Naive thymus-derived CD4-positive, alpha-beta T cell (primary cell): ENCODE data around the gene TMEM187. TPM values are rescaled to one million over a fixed set of nuclear protein-coding genes. Genes with fewer than 3 reads are reported as not detected.

ENCODE experiments used
- ATAC-seq: fragments of 150-1000 bp; cut with Tn5 transposase; 2 replicates; pipeline ENCODE4 v1.10.0; 2021; ENCODE audit warnings: mild to moderate bottlenecking, moderate library complexity
- CTCF ChIA-PET: fragments of 350-600 bp; sonication (Branson Sonifier 250); formaldehyde crosslinking; loops from one replicate; lab custom pipeline; 2021; ENCODE audit warnings: antibody characterized with exemption; lab: Charles Lee
- POLR2A ChIA-PET: fragments of 350-600 bp; sonication (Branson Sonifier 250); formaldehyde crosslinking; loops from one replicate; lab custom pipeline; 2021; ENCODE audit warnings: antibody characterized with exemption, inconsistent platforms; lab: Charles Lee
- DNase-seq, 9 donors: peaks; one replicate each; pipeline versions ENCODE4 v3.0.0 to v3.0.0-alpha.2; 2020 to 2022; ENCODE audit warnings: mixed read lengths in 1 of 9
- H3K27ac ChIP-seq: one replicate; pipeline ENCODE4 v1.7.0; 2013; ENCODE audit warnings: mild to moderate bottlenecking, low read depth, low read length, moderate library complexity
- H3K27me3 ChIP-seq, 2 donors: one replicate each; pipeline ENCODE4 v1.7.0; 2013; ENCODE audit warnings: low read length in 2 of 2, mild to moderate bottlenecking in 2 of 2, moderate library complexity in 2 of 2; ENCODE audit not compliant: control insufficient read depth in 2 of 2, insufficient read depth in 2 of 2
- H3K36me3 ChIP-seq, 3 experiments: 1 replicate in 2 of 3; 2 replicates in 1 of 3; pipeline ENCODE4 v1.7.0; 2013; ENCODE audit warnings: low read length in 3 of 3, mild to moderate bottlenecking in 3 of 3, moderate library complexity in 1 of 3; ENCODE audit not compliant: insufficient read depth in 3 of 3, control insufficient read depth in 2 of 3
- H3K4me1 ChIP-seq, 2 donors: one replicate each; pipeline ENCODE4 v1.7.0; 2013; ENCODE audit warnings: low read length in 2 of 2, mild to moderate bottlenecking in 2 of 2, moderate library complexity in 1 of 2; ENCODE audit not compliant: control insufficient read depth in 2 of 2, insufficient read depth in 2 of 2
- H3K4me3 ChIP-seq: 2 replicates; pipeline ENCODE4 v1.7.0; 2013; ENCODE audit warnings: mild to moderate bottlenecking, low read length
- H3K9me3 ChIP-seq, 3 experiments: 1 replicate in 2 of 3; 2 replicates in 1 of 3; pipeline ENCODE4 v1.7.0; 2013; ENCODE audit warnings: low read length in 3 of 3; ENCODE audit not compliant: control insufficient read depth in 2 of 3
- H3K27ac Mint-ChIP-seq, 9 donors: one replicate each; pipeline ENCODE4 v1.8.0; 2020 to 2022; ENCODE audit warnings: mixed read lengths in 9 of 9, mild to moderate bottlenecking in 8 of 9, moderate library complexity in 5 of 9, inconsistent platforms in 2 of 9
- H3K27me3 Mint-ChIP-seq, 5 donors: one replicate each; pipeline ENCODE4 v1.8.0; 2021 to 2022; ENCODE audit warnings: mixed read lengths in 5 of 5, mild to moderate bottlenecking in 1 of 5
- H3K36me3 Mint-ChIP-seq, 5 donors: one replicate each; pipeline ENCODE4 v1.8.0; 2020 to 2022; ENCODE audit warnings: mixed read lengths in 5 of 5, mild to moderate bottlenecking in 3 of 5, inconsistent platforms in 1 of 5
- H3K4me1 Mint-ChIP-seq, 7 donors: one replicate each; pipeline ENCODE4 v1.8.0; 2020 to 2022; ENCODE audit warnings: mixed read lengths in 7 of 7, mild to moderate bottlenecking in 3 of 7, inconsistent platforms in 1 of 7
- H3K4me3 Mint-ChIP-seq, 10 donors: one replicate each; pipeline ENCODE4 v1.8.0; 2020 to 2022; ENCODE audit warnings: mild to moderate bottlenecking in 10 of 10, mixed read lengths in 10 of 10, moderate library complexity in 6 of 10, inconsistent platforms in 2 of 10
- H3K9me3 Mint-ChIP-seq, 11 donors: one replicate each; pipeline ENCODE4 v1.8.0; 2020 to 2022; ENCODE audit warnings: mixed read lengths in 11 of 11, mild to moderate bottlenecking in 4 of 11, inconsistent platforms in 1 of 11, moderate library complexity in 1 of 11
- intact Hi-C, 2 donors: fragments of 100-400 bp; cut with micrococcal nuclease; formaldehyde crosslinking; loops; one replicate each; pipeline ENCODE4 v1.15.1; 2023
- polyA plus RNA-seq, 2 donors: library from polyadenylated mRNA; unstranded; fragments of 300-500 nt; fragmentation: Illumina TruSeq; gene quantifications; one replicate each; pipeline ENCODE4 v1.2.3, GENCODE V29; 2021
- total RNA-seq, 6 experiments: library from RNA in 5 of 6; stranded (reverse) in 5 of 6; gene quantifications; 1 replicate in 5 of 6; 2 replicates in 1 of 6; pipeline ENCODE4 v1.2.3 and lab custom pipeline; 2021 to 2026

TMEM187 gene
- total and polyA plus RNA-seq, 7 experiments from 2014 or later = 1.4 to 22.7 (median 10.0) TPM

GRCh38 chrX:153925739-153926551, 46.6 kb upstream of the TMEM187 start, which contains the start of gene ARHGAP4:
ARHGAP4 (minus strand) TSS chrX:153926264; CDS start chrX:153926202, 62 bp downstream.
- Histone ChIP-seq H3K27ac (peak within 1 kb of the TSS; percentile 98), H3K27me3 (no peaks in the 10 kb centered on the region), H3K4me1 (peaks cover 23 to 27% of the 10 kb centered on the region in 2 donors), H3K4me3 (peak within 1 kb of the TSS; percentile 81), H3K36me3 (peaks cover 0 to 11% (median 0%) of the 10 kb centered on the region in 3 experiments), H3K9me3 (no peaks in the 10 kb centered on the region)
- peak; percentile 2 for ATAC-seq
- intact Hi-C loops = loop anchor here (1.0 to 10.0 kb wide), 8 partner anchors 9 to 569 kb away; partner anchors contain the start of genes EMD (in 2 of the 2), NAA10 (in 1 of the 2), SLC10A3 (in 1 of the 2) and SLC6A8 (in 1 of the 2)
- peaks cover 0 to 21% (median 0%) of the 10 kb centered on the region in 5 donors for H3K36me3 Mint-ChIP-seq
- peaks cover 0 to 2% (median 0%) of the 10 kb centered on the region in 11 donors for H3K9me3 Mint-ChIP-seq
- peak within 1 kb of the TSS; percentile 92 to 98 (median 94) for H3K4me3 Mint-ChIP-seq
- no peaks in the 10 kb centered on the region for H3K27me3 Mint-ChIP-seq
- H3K4me1 Mint-ChIP-seq = peaks cover 0 to 76% (median 25%) of the 10 kb centered on the region in 7 donors
- CTCF ChIA-PET = interaction anchor here (1.6 to 13.2 kb wide), 3 partner anchors 15 to 42 kb away, joined by 4 to 168 read pairs (median 27); partner anchors contain the start of gene RENBP
- DNase-seq = peak in 7 of 9 donors; percentile 23 to 72 (median 42)
- POLR2A ChIA-PET = interaction anchor here (0.7 to 17.4 kb wide), 20 partner anchors 9 to 519 kb away, joined by 3 to 384 read pairs (median 6); partner anchors contain the start of genes HCFC1, IDH3G, NAA10 and RENBP
- peak within 1 kb of the TSS; percentile 88 to 100 (median 98) for H3K27ac Mint-ChIP-seq

- Mint-ChIP-seq H3K4me1 (peaks cover 0 to 79% (median 27%) of the 10 kb centered on the region in 7 donors), H3K27me3 (no peaks in the 10 kb centered on the region), H3K9me3 (peaks cover 0 to 2% (median 0%) of the 10 kb centered on the region in 11 donors), H3K27ac (peak overlapping the region; percentile 80 to 100 (median 98)), H3K36me3 (peaks cover 0 to 23% (median 0%) of the 10 kb centered on the region in 5 donors), H3K4me3 (peak overlapping the region; percentile 89 to 95 (median 92))
- no peak for DNase-seq
- intact Hi-C loops = loop anchor here (1.0 to 10.0 kb wide), 7 partner anchors 9 to 568 kb away; partner anchors contain the start of genes EMD (in 2 of the 2), NAA10 (in 1 of the 2), SLC10A3 (in 1 of the 2) and SLC6A8 (in 1 of the 2)
- Histone ChIP-seq H3K4me3 (peak overlapping the region; percentile 81), H3K9me3 (no peaks in the 10 kb centered on the region), H3K27me3 (no peaks in the 10 kb centered on the region), H3K27ac (peak overlapping the region; percentile 98), H3K36me3 (peaks cover 0 to 6% (median 0%) of the 10 kb centered on the region in 3 experiments), H3K4me1 (peaks cover 22 to 27% of the 10 kb centered on the region in 2 donors)
- no peak for ATAC-seq
- ChIA-PET CTCF (interaction anchor here (0.6 to 13.2 kb wide), 5 partner anchors 17 to 562 kb away, joined by 3 to 168 read pairs (median 3); partner anchors contain the start of gene RENBP), POLR2A (interaction anchor here (1.0 to 17.4 kb wide), 18 partner anchors 9 to 518 kb away, joined by 3 to 384 read pairs (median 6); partner anchors contain the start of genes HCFC1, IDH3G, NAA10 and RENBP)
Observed at GRCh38 chrX:153926552-153926857, 46.0 kb upstream of the TMEM187 start.

GRCh38 chrX:153926858-153927671, 45.5 kb upstream of the TMEM187 start:
- Mint-ChIP-seq H3K27me3 (no peaks in the 10 kb centered on the region), H3K27ac (peak overlapping the region; percentile 80 to 100 (median 98)), H3K9me3 (peaks cover 0 to 2% (median 0%) of the 10 kb centered on the region in 11 donors), H3K4me3 (peak overlapping the region; percentile 89 to 95 (median 92)), H3K36me3 (peaks cover 0 to 23% (median 0%) of the 10 kb centered on the region in 5 donors), H3K4me1 (peaks cover 0 to 78% (median 27%) of the 10 kb centered on the region in 7 donors)
- Histone ChIP-seq H3K9me3 (no peaks in the 10 kb centered on the region), H3K4me3 (peak overlapping the region; percentile 81), H3K4me1 (peaks cover 18 to 24% of the 10 kb centered on the region in 2 donors), H3K36me3 (peaks cover 0 to 12% (median 0%) of the 10 kb centered on the region in 3 experiments), H3K27me3 (no peaks in the 10 kb centered on the region), H3K27ac (peak overlapping the region; percentile 98)
- POLR2A ChIA-PET = interaction anchor here (0.9 to 17.4 kb wide), 17 partner anchors 17 to 518 kb away, joined by 3 to 384 read pairs (median 6); partner anchors contain the start of genes EMD, HCFC1, IDH3G and NAA10
- ATAC-seq (peak; percentile 63), DNase-seq (peak; percentile 44 to 89 (median 85))
- intact Hi-C loops = loop anchor here (1.0 to 10.0 kb wide), 8 partner anchors 8 to 568 kb away; partner anchors contain the start of genes EMD (in 2 of the 2), NAA10 (in 1 of the 2), SLC10A3 (in 1 of the 2) and SLC6A8 (in 1 of the 2)
- CTCF ChIA-PET = interaction anchor here (0.6 to 13.2 kb wide), 5 partner anchors 17 to 561 kb away, joined by 3 to 168 read pairs (median 3); partner anchors contain the start of gene RENBP

- Histone ChIP-seq H3K27me3 (no peaks in the 10 kb centered on the region), H3K9me3 (no peaks in the 10 kb centered on the region), H3K4me1 (peaks cover 18 to 19% of the 10 kb centered on the region in 2 donors), H3K27ac (peak overlapping the region; percentile 98), H3K4me3 (peak overlapping the region; percentile 81), H3K36me3 (peaks cover 0 to 15% (median 0%) of the 10 kb centered on the region in 3 experiments)
- Mint-ChIP-seq H3K4me1 (peaks cover 0 to 73% (median 23%) of the 10 kb centered on the region in 7 donors), H3K36me3 (peaks cover 0 to 20% (median 0%) of the 10 kb centered on the region in 5 donors), H3K4me3 (peak overlapping the region; percentile 89 to 95 (median 92)), H3K27ac (peak overlapping the region; percentile 80 to 100 (median 98)), H3K27me3 (no peaks in the 10 kb centered on the region), H3K9me3 (peaks cover 0 to 2% (median 0%) of the 10 kb centered on the region in 11 donors)
- ChIA-PET CTCF (interaction anchor here (6.4 to 13.2 kb wide), 2 partner anchors 21 to 41 kb away, joined by 27 to 168 read pairs; partner anchors contain the start of gene RENBP), POLR2A (interaction anchor here (0.9 to 17.4 kb wide), 13 partner anchors 16 to 452 kb away, joined by 3 to 384 read pairs (median 7); partner anchors contain the start of genes EMD, HCFC1, IDH3G and NAA10)
- DNase-seq (peak in 3 of 9 donors; percentile 25 to 37 (median 35)), ATAC-seq (no peak)
- intact Hi-C loops = loop anchor here (1.0 to 10.0 kb wide), 7 partner anchors 20 to 567 kb away; partner anchors contain the start of genes EMD (in 2 of the 2), SLC10A3 (in 1 of the 2) and SLC6A8 (in 1 of the 2)
Observed at GRCh38 chrX:153927672-153927921, 45.0 kb upstream of the TMEM187 start.

- H3K4me3 ChIP-seq = peak overlapping the region; percentile 81
- Mint-ChIP-seq H3K27ac (peak overlapping the region; percentile 80 to 100 (median 98)), H3K9me3 (peaks cover 0 to 2% (median 0%) of the 10 kb centered on the region in 11 donors), H3K4me3 (peak overlapping the region; percentile 90 to 98 (median 94)), H3K4me1 (peaks cover 0 to 68% (median 21%) of the 10 kb centered on the region in 7 donors), H3K36me3 (peaks cover 0 to 19% (median 0%) of the 10 kb centered on the region in 5 donors), H3K27me3 (no peaks in the 10 kb centered on the region)
- ATAC-seq (peak; percentile 86), DNase-seq (peak; percentile 80 to 98 (median 94))
- ChIA-PET POLR2A (interaction anchor here (0.9 to 17.4 kb wide), 12 partner anchors 16 to 452 kb away, joined by 3 to 384 read pairs (median 8); partner anchors contain the start of genes EMD, HCFC1, IDH3G and NAA10), CTCF (interaction anchor here (0.6 to 13.2 kb wide), 3 partner anchors 21 to 272 kb away, joined by 3 to 168 read pairs (median 27); partner anchors contain the start of gene RENBP)
- peaks cover 14 to 18% of the 10 kb centered on the region in 2 donors for H3K4me1 ChIP-seq
- H3K9me3 ChIP-seq = no peaks in the 10 kb centered on the region
- no peaks in the 10 kb centered on the region for H3K27me3 ChIP-seq
- H3K27ac ChIP-seq = peak overlapping the region; percentile 98
- peaks cover 0 to 15% (median 0%) of the 10 kb centered on the region in 3 experiments for H3K36me3 ChIP-seq
- intact Hi-C loops = loop anchor here (1.0 to 10.0 kb wide), 11 partner anchors 19 to 619 kb away; partner anchors contain the start of genes ABCD1 (in 2 of the 2), BCAP31 (in 2 of the 2), EMD (in 2 of the 2) and HCFC1 (in 2 of the 2)
Observed at GRCh38 chrX:153927922-153928760, 44.4 kb upstream of the TMEM187 start.
